GM12874 (cell line): Measurements from ENCODE around the gene TOMM22.

ENCODE experiments used
- CTCF ChIP-seq: IDR thresholded peaks from 2 replicates; pipeline ENCODE4 v1.5.1; 2011; ENCODE audit warnings: low read depth, mild to moderate bottlenecking, control low read depth, low read length, moderate library complexity; ENCODE audit not compliant: insufficient read depth

TOMM22 gene

GRCh38 chr22:38698407-38699094 lies 16.8 kb downstream of the TOMM22 start:
- TF ChIP-seq CTCF: no peak

- TF ChIP-seq CTCF: no peak
Measured at GRCh38 chr22:38699143-38699542, 17.4 kb downstream of the TOMM22 start.

- TF ChIP-seq CTCF: no peak
Measured at GRCh38 chr22:38699784-38700183, 18.0 kb downstream of the TOMM22 start.

GRCh38 chr22:38700270-38700788 lies 18.6 kb downstream of the TOMM22 start:
- no peak for TF ChIP-seq CTCF

- TF ChIP-seq CTCF: no peak
Measured at GRCh38 chr22:38700789-38701628, 19.3 kb downstream of the TOMM22 start, which contains the start of gene JOSD1. Gene JOSD1 (minus strand): TSS chr22:38700943. CDS start chr22:38699987, 956 bp downstream.

- TF ChIP-seq CTCF: no peak
Measured at GRCh38 chr22:38704654-38705234, 23.0 kb downstream of the TOMM22 start.
